Jurkat, Clone E6-1 (cell line): ENCODE results near the gene SAMD4A. TPM values are rescaled to one million over a fixed set of nuclear protein-coding genes. Genes with fewer than 3 reads are reported as not detected.

Experiments used
- DNase-seq: peaks from one replicate; pipeline ENCODE4 v3.0.0-alpha.2; 2011; ENCODE audit warnings: low read depth, low spot score
- H3K4me3 ChIP-seq: 2 replicates; pipeline ENCODE4 v1.5.1; 2011; ENCODE audit warnings: mild to moderate bottlenecking, low read length, control low read depth, moderate library complexity
- polyA plus RNA-seq: library from polyadenylated mRNA; unstranded; fragments of >200 nt; gene quantifications from one replicate; pipeline ENCODE4 v1.2.1, GENCODE V29; 2012; ENCODE audit warnings: missing spikeins; ENCODE audit not compliant: insufficient read length, insufficient read depth

The SAMD4A gene
- polyA plus RNA-seq, result 2.8 TPM

DNA sequence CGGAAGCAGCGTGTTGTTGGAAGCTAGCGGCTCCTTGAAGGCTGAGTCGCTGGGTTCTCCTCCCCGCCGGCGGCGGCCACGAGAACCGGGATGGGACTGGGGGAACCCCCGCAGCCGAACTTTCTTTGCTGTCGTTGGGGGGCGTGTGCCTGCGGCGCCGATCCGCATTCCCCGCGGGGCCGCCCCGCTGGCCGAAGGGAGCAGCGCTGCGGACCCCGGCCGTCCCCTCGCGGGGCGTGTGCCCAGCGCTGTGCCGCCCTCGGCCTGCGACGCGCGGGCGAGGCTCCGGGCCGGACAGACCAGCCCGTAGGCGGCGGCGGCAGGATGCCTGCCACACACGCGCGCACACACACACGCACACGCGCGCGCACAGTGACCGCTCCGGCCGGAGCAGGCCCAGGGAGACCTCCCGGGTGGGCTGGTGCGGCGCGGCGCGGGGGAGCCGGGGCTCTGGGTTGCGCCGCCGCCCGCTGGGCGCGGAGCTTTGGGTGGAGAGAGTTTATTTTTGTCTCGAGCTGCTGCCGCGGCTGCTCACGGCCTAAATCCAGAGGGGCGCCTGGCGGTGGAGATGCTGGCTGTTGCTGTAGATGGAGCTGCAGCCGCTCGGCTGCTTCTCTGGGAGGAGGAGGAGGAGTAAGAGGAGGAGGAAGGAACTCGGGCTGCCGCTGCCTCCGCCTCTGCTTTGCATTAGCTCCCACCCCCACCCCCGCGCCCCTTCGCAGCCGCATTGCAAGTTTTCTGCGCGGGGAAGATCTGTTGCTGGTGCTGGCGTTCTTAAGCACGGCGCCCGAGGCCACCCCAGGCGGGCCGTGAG lies at the start of gene SAMD4A:
Gene SAMD4A, plus strand, starts transcription at position 719 of the 814 bp plus-strand sequence. CDS start 789 bp downstream, outside the sequence.
- H3K4me3 ChIP-seq, result peak within 1 kb of the TSS; percentile 53
- peak; percentile 49 for DNase-seq

- H3K4me3 ChIP-seq, result no peak overlapping the region
- DNase-seq, result no peak
Observed at GRCh38 chr14:54524410-54524809, 42.5 kb upstream of the SAMD4A start.

DNA sequence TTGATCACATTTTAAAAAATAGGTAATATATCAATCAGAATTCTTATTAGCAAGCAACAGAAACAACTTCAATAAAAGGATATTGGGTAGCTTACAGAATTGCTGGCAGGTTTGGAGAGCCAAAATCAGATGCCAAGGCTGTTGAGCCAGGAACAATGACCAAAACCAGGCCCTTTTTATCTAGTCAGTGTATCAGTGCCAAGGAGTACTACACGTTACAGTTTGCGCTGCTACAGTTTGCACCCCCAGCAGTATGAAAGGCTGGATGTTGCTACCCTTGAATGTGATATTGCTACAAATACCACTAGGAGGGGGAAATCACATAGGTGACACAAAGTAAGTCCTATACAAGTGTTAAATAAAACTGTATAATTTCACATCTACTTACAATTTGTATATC lies 38.0 kb upstream of the SAMD4A start:
- DNase-seq, result no peak
- no peak overlapping the region for H3K4me3 ChIP-seq

DNA sequence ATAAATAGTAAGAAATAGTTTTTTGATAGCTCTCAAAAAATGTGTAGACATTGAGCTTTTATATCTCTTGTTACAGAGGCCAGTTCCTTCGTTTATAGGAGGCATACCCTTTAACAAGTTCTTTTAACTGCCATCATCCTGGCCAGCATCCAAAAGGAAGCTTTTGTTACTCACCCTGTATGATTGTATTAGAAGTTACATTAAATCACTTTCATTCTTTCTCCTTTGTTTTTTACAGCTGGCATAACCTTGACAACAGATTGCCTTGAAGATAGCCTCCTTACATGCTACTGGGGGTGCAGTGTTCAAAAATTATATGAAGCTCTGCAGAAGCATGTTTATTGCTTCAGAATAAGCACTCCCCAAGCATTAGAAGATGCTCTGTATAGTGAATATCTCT lies 37.1 kb upstream of the SAMD4A start:
- no peak for DNase-seq
- H3K4me3 ChIP-seq, result no peak overlapping the region

DNA sequence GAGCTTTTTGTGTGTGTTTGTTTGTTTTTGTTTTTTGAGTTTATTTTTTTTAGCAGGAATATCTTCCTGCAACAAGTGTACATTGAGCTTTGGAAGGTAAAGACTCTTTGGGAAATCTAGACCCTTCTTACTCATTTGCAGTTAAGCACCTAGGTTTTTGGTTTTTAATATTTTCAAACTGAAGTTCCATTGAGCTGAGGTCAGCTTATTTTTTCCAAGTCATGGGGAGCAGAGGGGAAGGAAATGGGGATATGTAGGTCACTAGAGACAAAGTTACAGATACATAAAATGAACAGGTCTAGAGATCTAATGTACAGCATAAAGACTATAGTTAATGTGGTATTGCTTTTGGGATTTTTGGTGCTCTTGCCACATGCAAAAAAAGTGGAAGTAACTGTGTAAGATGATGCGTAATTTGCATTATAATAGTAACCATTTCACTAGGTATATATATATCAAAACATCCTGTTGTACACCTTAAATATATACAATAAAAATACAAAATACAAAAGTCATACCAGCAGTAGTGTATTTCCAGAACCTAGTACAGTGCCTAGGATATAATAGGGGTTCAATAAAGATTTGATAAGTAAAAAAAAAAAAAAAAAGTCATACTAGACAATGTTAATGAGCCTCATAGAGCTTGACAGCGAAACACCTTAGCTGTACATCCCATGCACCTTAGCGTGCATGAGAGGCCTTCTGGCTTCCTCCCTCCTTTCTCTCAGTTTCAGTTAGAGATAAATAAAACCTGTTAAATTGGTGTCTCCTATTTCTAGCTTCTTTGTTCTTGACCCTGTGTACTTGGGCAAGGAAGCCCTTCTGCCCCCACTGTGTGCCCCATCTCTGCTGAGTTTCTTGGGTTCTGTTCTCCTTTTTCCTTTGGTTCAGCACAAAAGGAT lies 34.6 kb upstream of the SAMD4A start:
- no peak overlapping the region for H3K4me3 ChIP-seq
- no peak for DNase-seq

DNA sequence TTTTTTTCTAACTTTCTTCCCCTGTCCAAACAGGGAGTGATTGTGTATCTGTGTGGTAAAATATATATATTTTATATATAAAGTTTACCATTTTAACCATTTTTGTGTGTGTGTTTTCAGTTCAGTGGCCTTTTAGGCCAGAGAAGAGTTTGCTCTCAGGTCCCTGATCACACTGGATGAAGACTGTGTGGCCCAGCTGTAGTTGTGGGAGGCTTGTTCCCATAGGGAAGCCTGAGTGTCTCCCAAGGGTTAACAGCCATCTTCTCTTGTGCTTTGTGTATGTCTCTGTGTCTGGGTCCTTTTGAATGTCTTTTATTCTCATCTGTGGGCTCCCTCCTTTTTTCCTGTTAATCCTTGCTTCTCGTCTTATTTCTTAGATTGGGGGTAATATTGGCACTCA lies 33.8 kb upstream of the SAMD4A start:
- no peak for DNase-seq
- no peak overlapping the region for H3K4me3 ChIP-seq

DNA sequence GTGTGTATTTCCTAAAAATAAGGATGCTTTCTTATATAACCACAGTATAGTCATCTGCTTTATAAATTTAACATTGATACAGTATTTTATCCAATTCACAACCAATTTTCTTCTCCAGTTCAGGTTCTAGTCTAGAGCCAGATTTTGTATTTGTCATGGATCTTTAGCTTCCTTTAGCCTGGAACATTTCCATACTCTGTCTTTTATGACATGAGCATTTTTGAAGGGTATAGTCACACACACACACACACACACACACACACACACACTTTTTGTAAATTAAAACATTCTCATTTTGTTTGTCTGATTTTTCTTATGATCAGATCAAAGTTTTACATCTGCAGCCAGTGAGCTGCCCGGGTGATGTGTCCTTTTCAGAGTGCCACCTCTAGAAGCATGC lies 31.8 kb upstream of the SAMD4A start:
- no peak for DNase-seq
- H3K4me3 ChIP-seq, result no peak overlapping the region

DNA sequence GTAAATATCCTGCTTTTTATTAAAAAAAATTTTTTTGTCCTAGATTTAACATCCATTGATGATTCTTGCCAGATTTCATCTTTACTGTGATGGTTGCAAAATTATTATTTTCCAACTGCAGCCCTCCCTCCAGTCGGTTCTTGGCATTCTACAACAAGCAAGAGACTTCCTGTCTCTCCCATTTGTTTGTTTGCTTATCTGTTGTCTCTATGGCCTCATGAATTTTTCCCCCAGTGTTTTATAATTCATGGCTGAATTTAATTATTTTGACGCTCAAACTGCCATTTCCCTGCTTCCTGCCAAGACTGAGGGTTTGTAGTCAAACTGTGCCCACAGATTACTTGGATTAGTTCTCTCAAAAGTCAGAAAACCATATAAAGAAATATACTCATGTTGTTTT lies 31.3 kb upstream of the SAMD4A start:
- DNase-seq, result no peak
- H3K4me3 ChIP-seq, result no peak overlapping the region

DNA sequence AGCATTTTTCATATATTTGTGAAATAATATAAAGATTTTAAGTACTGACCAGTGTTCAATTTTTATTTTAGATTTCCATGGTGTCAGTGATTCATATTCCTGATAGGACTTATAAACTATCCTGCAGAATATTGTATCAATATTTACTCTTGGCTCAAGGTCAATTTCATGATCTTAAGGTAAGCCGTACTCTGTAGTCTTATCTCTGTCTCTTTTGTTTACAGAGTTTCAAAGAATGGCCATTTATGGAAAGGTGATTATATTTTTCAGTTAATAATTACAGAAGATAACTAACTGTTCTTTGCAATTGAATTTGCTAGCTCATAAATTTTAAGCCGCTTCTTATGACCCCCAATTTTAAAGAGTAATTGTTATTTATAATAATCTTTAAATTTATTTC lies 29.3 kb upstream of the SAMD4A start:
- H3K4me3 ChIP-seq, result no peak overlapping the region
- DNase-seq, result no peak

DNA sequence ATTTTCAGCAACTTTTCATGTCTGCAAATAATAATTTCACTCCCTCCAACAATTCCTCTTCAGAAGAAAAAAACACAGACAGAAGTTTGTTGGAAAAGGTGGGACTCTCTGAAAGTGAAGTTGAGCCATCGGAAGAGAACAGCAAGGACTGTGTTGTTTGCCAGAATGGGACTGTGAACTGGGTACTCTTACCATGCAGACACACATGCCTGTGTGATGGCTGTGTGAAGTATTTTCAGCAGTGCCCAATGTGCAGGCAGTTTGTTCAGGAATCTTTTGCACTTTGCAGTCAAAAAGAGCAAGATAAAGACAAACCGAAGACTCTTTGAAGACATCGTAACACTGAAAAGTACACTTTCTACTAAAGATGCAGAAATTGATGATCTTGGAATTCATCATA lies 28.9 kb upstream of the SAMD4A start:
- H3K4me3 ChIP-seq, result no peak overlapping the region
- DNase-seq, result no peak

- H3K4me3 ChIP-seq, result no peak overlapping the region
- DNase-seq, result no peak
Observed at GRCh38 chr14:54547583-54547982, 19.3 kb upstream of the SAMD4A start.

- no peak for DNase-seq
- no peak overlapping the region for H3K4me3 ChIP-seq
Observed at GRCh38 chr14:54548491-54548890, 18.4 kb upstream of the SAMD4A start.

- DNase-seq, result no peak
- no peak overlapping the region for H3K4me3 ChIP-seq
Observed at GRCh38 chr14:54549862-54550261, 17.1 kb upstream of the SAMD4A start.

DNA sequence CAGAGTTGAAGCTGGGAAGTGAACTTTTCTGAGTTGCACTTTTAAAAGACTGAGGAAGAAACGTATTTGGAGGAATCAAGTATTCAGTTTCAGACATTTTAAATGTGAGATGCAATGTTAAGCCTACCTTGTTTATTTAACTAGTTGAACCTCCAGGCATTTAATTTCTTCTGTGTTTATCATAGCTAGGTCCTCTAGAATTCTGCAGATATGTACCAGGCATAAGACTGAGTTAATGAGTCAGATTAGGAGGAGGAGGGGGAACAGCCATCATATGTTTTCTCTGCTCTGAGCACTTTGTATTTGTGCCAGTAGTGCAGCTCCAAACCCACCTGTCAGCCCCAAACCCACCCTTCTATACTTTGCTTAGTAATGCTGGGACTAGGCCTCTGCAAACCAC lies 16.4 kb upstream of the SAMD4A start:
- no peak for DNase-seq
- no peak overlapping the region for H3K4me3 ChIP-seq

- H3K4me3 ChIP-seq, result no peak overlapping the region
- no peak for DNase-seq
Observed at GRCh38 chr14:54554401-54554800, 12.5 kb upstream of the SAMD4A start.

GRCh38 chr14:54555651-54556050 lies 11.3 kb upstream of the SAMD4A start:
- no peak overlapping the region for H3K4me3 ChIP-seq
- DNase-seq, result no peak

DNA sequence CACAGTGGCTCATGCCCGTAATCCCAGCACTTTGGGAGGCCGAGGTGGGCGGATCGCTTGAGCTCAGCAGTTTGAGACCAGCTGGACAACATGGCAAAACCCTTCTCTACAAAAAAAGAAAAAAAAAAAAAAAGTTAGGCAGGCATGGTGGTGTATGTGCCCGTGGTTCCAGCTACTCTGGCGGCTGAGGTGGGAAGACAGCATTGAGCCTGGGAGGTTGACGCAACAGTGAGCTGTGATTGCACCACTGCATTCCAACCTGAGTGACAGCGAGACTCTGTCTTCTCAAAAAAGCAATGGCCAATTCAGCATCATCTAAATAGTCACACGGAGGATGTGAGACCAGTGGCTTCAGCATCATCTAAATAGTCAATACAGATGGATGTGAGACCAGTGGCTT lies 10.4 kb upstream of the SAMD4A start:
- H3K4me3 ChIP-seq, result no peak overlapping the region
- no peak for DNase-seq

DNA sequence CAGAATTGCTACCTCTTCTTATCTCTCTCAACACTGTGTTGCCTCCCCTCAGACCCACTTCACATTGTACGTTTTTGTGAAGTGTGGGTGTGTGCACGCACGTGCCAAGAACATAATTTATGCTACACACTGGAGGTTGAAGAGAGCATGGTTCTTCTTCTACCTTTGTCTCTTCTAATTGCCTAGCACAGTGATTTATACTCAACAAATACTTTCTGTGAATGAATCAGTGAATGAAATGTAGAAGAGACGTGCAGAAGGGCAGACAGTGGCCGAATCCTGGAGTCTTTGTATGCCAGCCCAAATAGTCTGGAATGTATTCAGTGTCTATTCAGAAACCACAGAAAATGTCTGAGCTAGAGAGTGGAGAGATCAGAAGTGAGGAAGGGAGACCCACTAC lies 4.6 kb upstream of the SAMD4A start:
- no peak overlapping the region for H3K4me3 ChIP-seq
- no peak for DNase-seq

GRCh38 chr14:54564071-54564867 lies 2.7 kb upstream of the SAMD4A start:
- no peak overlapping the region for H3K4me3 ChIP-seq
- DNase-seq, result peak; percentile 62
